Kidney epithelial cell (primary cell): ENCODE measurements around the gene EXOC8. TPM values are rescaled to one million over a fixed set of nuclear protein-coding genes. Genes with fewer than 3 reads are reported as not detected.

Experiments used
- total RNA-seq: library from RNA; depleted of rRNA; stranded (reverse); fragments of >200 nt; gene quantifications from 2 replicates; pipeline ENCODE4 v1.2.3, GENCODE V29; 2015

EXOC8 gene
- total RNA-seq, 1 donor from 2014 or later, result 10.8 TPM

Other genes starting within 250 kb of the EXOC8 start
- 0.14 and 0.63 TPM in 2 replicates for gene TRIM67, start 175.8 kb downstream of the EXOC8 start, total RNA-seq
- gene GNPAT, start 96.6 kb downstream of the EXOC8 start, total RNA-seq, result 51.9 and 55.7 TPM in 2 replicates
- 10.6 and 17.1 TPM in 2 replicates for gene SPRTN, start 441 bp upstream of the EXOC8 start, total RNA-seq
- 23.6 and 29.2 TPM in 2 replicates for gene EGLN1, start 84.4 kb upstream of the EXOC8 start, total RNA-seq
- 27.7 and 29.4 TPM in 2 replicates for gene TSNAX, start 190.8 kb upstream of the EXOC8 start, total RNA-seq